Activated CD8-positive, alpha-beta memory T cell treated with anti-CD3 and anti-CD28 coated beads for 1 hour (primary cell): ENCODE measurements around the gene NHEJ1.
A peak's percentile ranks its signal among the peaks of the same experiment; 100 is the strongest.

Source experiments
- DNase-seq, 2 donors: peaks; one replicate each; pipeline ENCODE4 v3.0.0-alpha.2; 2020; ENCODE audit warnings: low read depth in 1 of 2; ENCODE audit errors: extremely low read depth in 1 of 2

The NHEJ1 gene

DNA sequence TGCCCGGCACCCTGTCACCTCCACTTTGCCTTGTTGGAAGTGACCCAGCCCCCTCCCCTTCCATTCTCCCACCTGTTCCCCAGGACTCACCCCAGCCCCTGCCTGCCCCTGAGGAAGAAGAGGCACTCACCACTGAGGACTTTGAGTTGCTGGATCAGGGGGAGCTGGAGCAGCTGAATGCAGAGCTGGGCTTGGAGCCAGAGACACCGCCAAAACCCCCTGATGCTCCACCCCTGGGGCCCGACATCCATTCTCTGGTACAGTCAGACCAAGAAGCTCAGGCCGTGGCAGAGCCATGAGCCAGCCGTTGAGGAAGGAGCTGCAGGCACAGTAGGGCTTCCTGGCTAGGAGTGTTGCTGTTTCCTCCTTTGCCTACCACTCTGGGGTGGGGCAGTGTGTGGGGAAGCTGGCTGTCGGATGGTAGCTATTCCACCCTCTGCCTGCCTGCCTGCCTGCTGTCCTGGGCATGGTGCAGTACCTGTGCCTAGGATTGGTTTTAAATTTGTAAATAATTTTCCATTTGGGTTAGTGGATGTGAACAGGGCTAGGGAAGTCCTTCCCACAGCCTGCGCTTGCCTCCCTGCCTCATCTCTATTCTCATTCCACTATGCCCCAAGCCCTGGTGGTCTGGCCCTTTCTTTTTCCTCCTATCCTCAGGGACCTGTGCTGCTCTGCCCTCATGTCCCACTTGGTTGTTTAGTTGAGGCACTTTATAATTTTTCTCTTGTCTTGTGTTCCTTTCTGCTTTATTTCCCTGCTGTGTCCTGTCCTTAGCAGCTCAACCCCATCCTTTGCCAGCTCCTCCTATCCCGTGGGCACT, 21.9 kb upstream of the NHEJ1 start:
- no peak for DNase-seq

- no peak for DNase-seq
These were observed 20.9 kb upstream of the NHEJ1 start for GRCh38 chr2:219181531-219181930.

GRCh38 chr2:219180961-219181360, 20.3 kb upstream of the NHEJ1 start:
- DNase-seq, result no peak

- DNase-seq, result no peak
These were observed 19.2 kb upstream of the NHEJ1 start for GRCh38 chr2:219179601-219180465.

DNA sequence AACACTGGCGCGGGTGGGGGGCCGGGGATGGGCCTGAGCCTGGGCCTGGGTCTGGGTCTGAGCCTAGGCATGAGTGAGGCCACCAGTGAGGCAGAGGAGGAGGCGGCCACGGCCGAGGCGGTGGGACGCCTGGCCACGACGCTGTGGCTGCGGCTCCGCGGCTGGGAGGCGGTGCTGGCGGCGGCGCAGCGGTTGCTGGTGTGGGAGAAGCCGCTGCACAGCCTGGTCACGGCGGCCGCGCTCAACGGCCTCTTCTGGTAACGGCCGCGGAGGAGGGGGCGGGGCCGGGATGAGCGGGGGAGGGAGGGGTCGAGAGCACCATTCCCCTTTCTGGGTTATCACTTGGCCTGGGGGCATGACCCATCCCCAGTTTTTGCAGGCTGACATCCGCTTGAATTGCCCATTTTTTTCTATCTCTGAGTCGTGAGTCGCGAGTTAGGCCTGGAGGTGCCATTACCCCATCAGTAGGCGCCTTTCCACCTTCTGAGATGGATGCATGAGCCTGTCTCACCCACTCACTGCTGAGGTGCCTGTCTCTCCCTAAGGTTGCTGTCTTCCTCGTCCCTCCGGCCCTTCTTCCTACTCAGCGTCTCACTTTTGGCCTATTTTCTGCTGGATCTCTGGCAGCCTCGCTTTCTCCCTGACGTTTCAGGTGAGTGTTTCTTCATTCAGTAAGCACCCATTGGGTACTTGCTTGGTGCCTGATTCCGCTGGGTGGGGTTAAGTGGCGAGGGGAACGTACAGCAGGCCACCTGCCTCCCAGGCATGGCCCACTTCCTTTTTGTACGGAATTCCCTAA, 18.0 kb upstream of the NHEJ1 start:
- no peak for DNase-seq

GRCh38 chr2:219177552-219178376, 17.1 kb upstream of the NHEJ1 start, which contains the start of gene RETREG2:
RETREG2 (plus strand) TSS chr2:219178275; CDS start chr2:219178353, 78 bp downstream.
- DNase-seq, result peak; percentile 47 to 65

DNA sequence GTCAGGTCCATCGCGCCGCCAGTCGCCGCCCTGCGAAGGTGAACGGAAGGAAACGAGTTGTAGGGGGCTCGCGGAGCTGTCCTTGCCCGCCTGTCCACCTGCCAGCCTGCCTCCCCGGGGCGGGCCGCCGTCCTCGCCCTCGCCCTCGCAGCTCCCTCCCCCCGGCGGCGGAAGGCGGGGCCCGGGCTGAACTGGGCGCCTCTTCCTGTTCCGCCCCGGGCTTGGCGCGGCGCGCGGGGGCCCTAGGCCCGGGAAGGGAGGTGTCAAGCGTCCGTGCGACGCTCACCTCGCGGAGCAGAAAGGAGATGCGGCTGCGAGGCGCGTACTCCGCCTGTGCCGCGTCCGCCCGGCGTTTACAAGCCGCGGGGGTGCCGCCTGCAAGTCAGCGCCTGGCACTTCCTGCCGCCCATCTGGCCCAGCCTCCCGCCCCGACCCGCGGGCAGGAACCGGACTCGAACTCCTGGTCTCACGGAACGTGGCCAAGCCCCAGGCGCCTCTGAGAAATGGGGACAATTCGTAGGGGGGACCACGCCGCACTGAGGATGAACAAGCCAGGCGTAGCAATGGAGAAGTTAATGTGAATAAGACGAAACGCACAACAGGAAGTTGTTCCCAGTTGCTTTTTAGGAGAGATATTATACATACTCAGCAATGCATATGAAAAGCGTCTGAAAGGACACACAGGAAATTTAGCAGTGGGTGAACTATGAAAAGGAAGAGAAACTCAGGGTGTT, 16.4 kb upstream of the NHEJ1 start, which contains the start of gene CNPPD1:
Gene CNPPD1 (minus strand): TSS at position 108 of the 734 bp plus-strand sequence. CDS start 97 bp downstream, at position 11.
- DNase-seq, result peak; percentile 47 to 82

GRCh38 chr2:219175928-219176817, 15.6 kb upstream of the NHEJ1 start:
- DNase-seq, result no peak

- no peak for DNase-seq
These were observed 14.9 kb upstream of the NHEJ1 start for GRCh38 chr2:219175486-219175885.

DNA sequence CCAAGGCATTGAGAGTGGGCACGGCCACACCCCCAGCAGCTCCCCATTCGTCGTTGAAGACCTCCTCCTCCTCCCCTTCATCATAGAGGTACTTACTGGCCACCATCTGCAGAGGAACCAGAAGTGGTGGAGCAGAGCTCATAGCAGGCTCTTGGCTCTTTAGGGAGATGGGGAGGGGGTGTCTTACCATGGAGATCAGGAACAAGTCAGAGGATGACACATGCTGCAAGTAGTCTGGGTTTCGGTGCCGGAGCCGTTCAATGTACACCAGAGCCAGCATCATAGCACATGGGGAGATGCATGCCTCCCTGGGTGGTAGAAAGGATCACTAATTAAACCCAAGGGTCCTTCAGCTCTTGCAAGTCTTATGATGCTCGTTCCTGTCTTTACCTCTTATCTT, 14.2 kb upstream of the NHEJ1 start:
- DNase-seq, result no peak

DNA sequence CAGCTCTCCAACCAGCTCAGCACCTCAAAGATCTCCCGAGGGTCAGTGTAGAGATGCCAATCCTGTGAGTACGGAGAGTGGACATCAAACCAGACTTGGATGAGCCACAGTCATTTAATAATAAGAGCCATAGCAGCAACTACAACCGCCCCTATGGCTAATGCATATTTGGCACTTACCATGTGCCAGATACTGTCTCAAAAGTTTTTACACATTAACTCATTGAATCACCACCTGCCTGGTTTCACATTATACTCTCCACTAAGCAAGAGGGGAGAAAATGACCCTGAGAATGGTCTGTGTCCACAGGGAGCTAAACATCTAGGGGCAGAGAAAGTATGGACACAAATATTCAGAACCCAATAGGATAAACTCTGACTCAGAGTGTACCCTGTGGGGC, 13.5 kb upstream of the NHEJ1 start:
- no peak for DNase-seq

GRCh38 chr2:219173176-219173575, 12.6 kb upstream of the NHEJ1 start:
- DNase-seq, result no peak

DNA sequence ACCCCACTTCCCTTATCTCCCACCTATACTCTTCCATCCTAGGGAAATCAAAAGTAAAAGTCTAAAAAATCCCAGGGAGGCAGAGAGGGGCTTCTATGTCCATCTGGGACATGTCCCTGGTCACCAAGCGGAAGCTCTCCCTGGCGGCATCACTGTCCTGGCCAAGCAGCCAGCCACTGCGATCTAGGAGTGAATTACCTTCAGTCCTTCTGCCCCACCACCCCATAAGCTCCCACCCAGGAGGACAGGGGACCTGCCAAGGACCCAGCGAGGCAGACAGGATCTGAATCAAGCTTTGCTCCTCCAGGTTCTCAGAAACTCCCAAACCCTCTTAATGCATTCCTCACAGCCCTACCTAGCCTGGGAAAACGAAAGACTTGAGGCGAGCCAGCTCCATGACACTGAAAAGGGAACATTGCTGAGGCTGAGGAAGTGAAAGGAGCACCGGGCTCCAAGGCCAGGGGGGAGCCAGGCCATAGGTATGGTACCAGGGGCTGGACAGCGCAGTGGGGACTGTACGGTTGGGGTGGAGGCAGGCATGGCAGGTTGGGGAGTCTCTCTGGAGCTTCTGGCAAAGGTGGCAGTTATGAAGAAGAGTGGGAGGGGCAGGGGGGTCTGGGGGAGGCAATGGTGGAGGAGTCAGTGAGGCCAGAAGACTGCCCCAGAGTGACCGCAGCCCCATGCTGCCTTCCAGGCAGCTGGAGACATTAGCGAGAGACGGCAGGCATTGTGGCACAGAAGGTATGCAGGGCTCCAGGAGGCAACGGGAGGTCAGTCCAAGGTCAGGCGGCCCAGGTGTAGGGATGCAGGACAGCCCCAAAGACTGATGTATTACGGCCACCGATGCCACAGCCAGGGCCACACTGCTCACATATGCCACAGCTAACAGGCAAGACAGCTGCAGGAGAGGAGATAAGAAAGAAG, 11.9 kb upstream of the NHEJ1 start:
- no peak for DNase-seq

DNA sequence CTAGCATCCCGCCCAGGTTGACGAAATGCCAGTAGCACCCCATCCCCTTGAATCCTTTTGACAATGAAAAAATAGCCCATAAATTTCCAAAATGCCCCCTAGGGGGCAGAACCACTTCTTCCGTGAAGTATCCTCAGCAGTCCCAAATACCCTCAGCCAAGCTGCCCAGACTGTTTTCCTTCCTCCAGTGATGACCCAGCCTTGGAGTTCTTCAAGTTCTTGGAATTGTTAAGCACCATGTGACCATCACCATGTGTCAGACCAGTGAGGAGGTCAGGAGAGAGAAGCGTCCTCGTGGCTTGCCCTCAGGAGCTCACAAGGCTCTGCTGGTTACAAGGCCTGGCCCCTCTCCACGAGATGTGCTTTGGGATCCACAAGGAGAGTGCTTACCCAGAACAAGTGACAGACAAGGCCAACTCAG, 10.6 kb upstream of the NHEJ1 start:
- DNase-seq, result no peak

- DNase-seq, result no peak
These were observed 9.5 kb upstream of the NHEJ1 start, which contains the start of gene SLC23A3 for GRCh38 chr2:219169930-219170654. SLC23A3 (minus strand) TSS chr2:219170029; CDS start chr2:219169984, 45 bp downstream.

DNA sequence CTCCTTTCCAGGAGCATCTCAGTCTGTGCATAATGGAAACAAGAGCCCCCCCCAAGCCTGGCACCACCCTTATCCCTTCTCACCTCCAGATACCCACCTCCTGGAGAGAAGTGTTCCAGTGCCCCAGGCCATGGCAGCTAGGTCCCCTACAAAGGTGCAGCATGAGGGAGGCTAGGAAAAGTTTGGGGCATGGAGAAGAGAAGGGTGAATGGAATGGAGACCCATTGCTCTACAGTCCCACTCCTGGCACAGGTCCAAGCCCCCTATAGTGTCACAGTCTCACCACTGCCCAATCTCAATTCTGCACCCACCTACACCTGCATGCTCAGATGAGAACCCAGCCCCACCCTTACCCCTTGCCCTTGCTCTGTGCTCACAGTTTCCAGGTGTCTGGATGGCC, 8.3 kb upstream of the NHEJ1 start:
- DNase-seq, result no peak

DNA sequence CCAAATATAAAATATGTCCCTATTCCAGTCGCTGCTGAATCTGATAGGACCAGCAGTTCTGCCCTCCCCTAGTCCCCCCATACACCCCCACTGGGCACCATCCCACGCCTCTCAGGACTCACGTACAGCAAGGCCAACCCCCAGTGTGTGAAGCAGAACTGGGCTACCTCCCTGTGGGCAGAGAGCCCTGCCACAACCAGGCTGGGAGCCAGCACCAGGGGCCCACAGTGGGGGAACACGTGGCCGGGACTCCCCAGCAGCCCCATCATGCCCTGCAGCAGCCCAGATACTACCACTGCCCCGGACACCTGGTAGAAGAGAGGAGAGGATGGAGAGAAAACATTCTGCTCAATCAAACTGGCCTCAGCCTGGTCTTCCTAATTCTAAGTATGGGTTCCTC, 7.9 kb upstream of the NHEJ1 start:
- no peak for DNase-seq
